ENCODE results near the gene RASAL2. TPM values are rescaled to one million over a fixed set of nuclear protein-coding genes. Genes with fewer than 3 reads are reported as not detected.
"Not testable (repeated sequence)": the region's sequence is repeated elsewhere in the genome, so short reads cannot be mapped to it uniquely, and the experiment has no call there.

RASAL2 gene
- total RNA-seq, 2 donors from 2014 or later: not detected

GRCh38 chr1:178291166-178291565, 197.3 kb downstream of the RASAL2 start:
- ATAC-seq (no peak), DNase-seq (ENCODE audit: low spot score) (no peak)
- Mint-ChIP-seq H3K9me3 (peaks cover 6% of the 10 kb centered on the region), H3K4me1 (ENCODE audit: low read depth in 2 of 2) (no peaks in the 10 kb centered on the region), H3K4me3 (no peak overlapping the region), H3K27ac (no peak overlapping the region), H3K36me3 (no peaks in the 10 kb centered on the region), H3K27me3 (no peaks in the 10 kb centered on the region)

- no peak overlapping the region for H3K4me3 Mint-ChIP-seq
- no peaks in the 10 kb centered on the region for H3K4me1 Mint-ChIP-seq (ENCODE audit: low read depth in 2 of 2)
- H3K36me3 Mint-ChIP-seq: no peaks in the 10 kb centered on the region
- ATAC-seq (no peak), DNase-seq (ENCODE audit: low spot score) (no peak)
- H3K9me3 Mint-ChIP-seq: no peaks in the 10 kb centered on the region
- no peak overlapping the region for H3K27ac Mint-ChIP-seq
- H3K27me3 Mint-ChIP-seq: no peaks in the 10 kb centered on the region
Measured at GRCh38 chr1:178294654-178295053, 200.8 kb downstream of the RASAL2 start.

GRCh38 chr1:178300352-178300699, 206.4 kb downstream of the RASAL2 start:
- H3K9me3 Mint-ChIP-seq: no peaks in the 10 kb centered on the region
- H3K4me3 Mint-ChIP-seq: no peak overlapping the region
- ATAC-seq (no peak), DNase-seq (ENCODE audit: low spot score) (no peak)
- H3K27ac Mint-ChIP-seq: no peak overlapping the region
- H3K36me3 Mint-ChIP-seq: no peaks in the 10 kb centered on the region
- no peaks in the 10 kb centered on the region for H3K27me3 Mint-ChIP-seq
- no peaks in the 10 kb centered on the region for H3K4me1 Mint-ChIP-seq (ENCODE audit: low read depth in 2 of 2)

DNA sequence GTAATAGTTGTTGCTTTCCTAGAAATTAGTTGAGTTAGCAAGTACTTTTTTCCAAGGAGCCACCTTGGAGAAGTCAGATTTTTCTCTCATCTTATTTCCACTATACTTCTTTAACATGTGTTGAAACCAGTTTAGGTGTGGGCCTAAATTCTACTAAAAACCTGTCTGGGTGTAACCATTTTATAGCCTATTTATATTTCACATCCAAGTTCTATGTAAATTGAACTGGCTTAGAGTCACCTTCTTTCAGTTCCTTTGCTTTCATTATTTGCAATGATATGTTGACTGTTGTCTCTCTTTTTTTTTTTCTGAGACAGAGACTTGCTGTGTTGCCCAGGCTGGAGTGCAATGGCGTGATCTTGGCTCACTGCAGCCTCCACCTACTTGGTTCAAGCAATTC, 207.2 kb downstream of the RASAL2 start:
- H3K9me3 Mint-ChIP-seq: no peaks in the 10 kb centered on the region
- no peak overlapping the region for H3K4me3 Mint-ChIP-seq
- DNase-seq (ENCODE audit: low spot score) (no peak), ATAC-seq (no peak)
- H3K36me3 Mint-ChIP-seq: no peaks in the 10 kb centered on the region
- no peaks in the 10 kb centered on the region for H3K4me1 Mint-ChIP-seq (ENCODE audit: low read depth in 2 of 2)
- no peak overlapping the region for H3K27ac Mint-ChIP-seq
- no peaks in the 10 kb centered on the region for H3K27me3 Mint-ChIP-seq

DNA sequence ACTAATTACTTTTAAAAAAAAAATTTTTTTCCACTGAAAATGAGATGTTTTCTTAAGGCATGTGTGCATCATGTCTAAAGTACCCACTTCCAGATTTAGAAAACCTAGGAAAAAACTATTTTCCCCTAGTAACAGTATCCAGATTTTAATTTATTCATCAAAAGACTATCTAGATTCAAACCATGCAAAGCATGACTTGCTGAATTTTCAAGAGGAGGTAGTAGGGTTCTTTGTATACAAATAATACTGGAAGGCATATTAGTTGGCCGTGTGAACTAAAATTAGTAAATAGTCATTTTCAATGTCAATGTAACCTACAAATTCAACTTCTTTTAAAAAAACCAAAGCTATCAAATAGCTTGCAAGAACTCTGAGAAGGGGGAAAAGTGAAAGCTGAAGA, 213.4 kb downstream of the RASAL2 start:
- ATAC-seq: no peak
- H3K27me3 Mint-ChIP-seq: peaks cover 0 to 8% of the 10 kb centered on the region in 2 donors
- DNase-seq (ENCODE audit: low spot score): no peak

GRCh38 chr1:178308438-178308837, 214.5 kb downstream of the RASAL2 start:
- H3K36me3 Mint-ChIP-seq: no peaks in the 10 kb centered on the region
- no peaks in the 10 kb centered on the region for H3K4me1 Mint-ChIP-seq (ENCODE audit: low read depth in 2 of 2)
- ATAC-seq (no peak), DNase-seq (ENCODE audit: low spot score) (no peak)
- no peak overlapping the region for H3K4me3 Mint-ChIP-seq
- no peak overlapping the region for H3K27ac Mint-ChIP-seq
- peaks cover 6 to 11% of the 10 kb centered on the region in 2 donors for H3K27me3 Mint-ChIP-seq
- H3K9me3 Mint-ChIP-seq: no peaks in the 10 kb centered on the region

More for the DNA sequence above, 213.4 kb downstream of the RASAL2 start:
- Mint-ChIP-seq H3K4me1 (ENCODE audit: low read depth in 2 of 2) (no peaks in the 10 kb centered on the region), H3K36me3 (no peaks in the 10 kb centered on the region), H3K9me3 (no peaks in the 10 kb centered on the region), H3K4me3 (no peak overlapping the region), H3K27ac (no peak overlapping the region)

DNA sequence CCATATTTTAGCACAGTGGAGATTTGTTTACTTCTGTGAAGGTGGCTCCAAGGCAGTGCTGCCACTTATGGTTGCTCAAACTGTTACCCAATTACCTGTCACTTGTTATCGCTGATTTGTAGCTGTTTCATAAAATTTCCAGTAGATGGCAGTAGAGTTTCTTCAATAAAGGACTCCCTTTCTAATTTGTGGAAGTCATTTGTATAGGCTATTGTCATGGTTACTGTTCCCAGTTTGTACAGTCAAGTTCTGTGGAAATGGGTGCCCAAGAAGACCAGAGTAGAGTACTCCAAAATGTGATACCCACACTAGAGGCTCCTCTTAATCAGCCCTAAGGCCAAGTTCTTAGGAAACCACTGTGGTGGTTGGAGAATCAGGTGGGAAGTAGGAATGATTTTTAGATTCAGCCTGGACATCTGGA, 216.8 kb downstream of the RASAL2 start:
- no peaks in the 10 kb centered on the region for H3K36me3 Mint-ChIP-seq
- peaks cover 6 to 11% of the 10 kb centered on the region in 2 donors for H3K27me3 Mint-ChIP-seq
- H3K4me1 Mint-ChIP-seq (ENCODE audit: low read depth in 2 of 2): no peaks in the 10 kb centered on the region
- H3K4me3 Mint-ChIP-seq: no peak overlapping the region
- ATAC-seq (no peak), DNase-seq (ENCODE audit: low spot score) (no peak)
- H3K27ac Mint-ChIP-seq: no peak overlapping the region
- H3K9me3 Mint-ChIP-seq: no peaks in the 10 kb centered on the region

DNA sequence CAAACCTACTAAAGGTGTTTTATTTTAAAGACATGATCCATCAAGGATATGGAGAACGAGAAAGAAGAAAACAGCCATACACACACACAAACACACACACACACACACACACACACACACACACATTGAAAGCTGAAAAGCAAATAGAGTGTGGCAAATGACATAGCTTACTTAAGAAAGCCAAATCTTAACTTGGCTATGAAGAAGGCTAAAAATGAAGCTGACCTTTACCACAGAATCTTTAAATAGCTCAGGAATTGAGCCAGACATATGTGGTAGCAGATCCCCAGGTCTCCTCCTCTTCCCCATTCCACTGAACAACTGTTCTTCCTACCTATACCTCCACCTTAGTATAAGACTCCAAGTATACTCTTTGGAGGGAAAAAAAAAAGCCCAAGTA, 217.3 kb downstream of the RASAL2 start:
- no peaks in the 10 kb centered on the region for H3K9me3 Mint-ChIP-seq

GRCh38 chr1:178320280-178320982, 226.5 kb downstream of the RASAL2 start:
- H3K4me3 Mint-ChIP-seq; ATAC-seq; H3K9me3 Mint-ChIP-seq; H3K36me3 Mint-ChIP-seq; H3K27me3 Mint-ChIP-seq; DNase-seq (ENCODE audit: low spot score); H3K27ac Mint-ChIP-seq; H3K4me1 Mint-ChIP-seq (ENCODE audit: low read depth in 2 of 2): not testable (repeated sequence)

More for the DNA sequence above, 217.3 kb downstream of the RASAL2 start:
- Mint-ChIP-seq H3K4me3 (no peak overlapping the region), H3K27me3 (peaks cover 6 to 11% of the 10 kb centered on the region in 2 donors), H3K36me3 (no peaks in the 10 kb centered on the region), H3K27ac (no peak overlapping the region), H3K4me1 (ENCODE audit: low read depth in 2 of 2) (no peaks in the 10 kb centered on the region)
- DNase-seq (ENCODE audit: low spot score): no peak
- no peak for ATAC-seq

GRCh38 chr1:178323067-178323466, 229.2 kb downstream of the RASAL2 start:
- Mint-ChIP-seq H3K9me3 (no peaks in the 10 kb centered on the region), H3K4me1 (ENCODE audit: low read depth in 2 of 2) (no peaks in the 10 kb centered on the region), H3K27me3 (peaks cover 6 to 9% of the 10 kb centered on the region in 2 donors), H3K36me3 (no peaks in the 10 kb centered on the region), H3K4me3 (no peak overlapping the region), H3K27ac (no peak overlapping the region)
- DNase-seq (ENCODE audit: low spot score) (no peak), ATAC-seq (no peak)

GRCh38 chr1:178324003-178324402, 230.1 kb downstream of the RASAL2 start:
- H3K9me3 Mint-ChIP-seq: no peaks in the 10 kb centered on the region
- H3K4me3 Mint-ChIP-seq: no peak overlapping the region
- no peaks in the 10 kb centered on the region for H3K36me3 Mint-ChIP-seq
- DNase-seq (ENCODE audit: low spot score) (no peak), ATAC-seq (no peak)
- H3K4me1 Mint-ChIP-seq (ENCODE audit: low read depth in 2 of 2): no peaks in the 10 kb centered on the region
- H3K27me3 Mint-ChIP-seq: peaks cover 6 to 12% of the 10 kb centered on the region in 2 donors
- H3K27ac Mint-ChIP-seq: no peak overlapping the region

GRCh38 chr1:178328728-178329127, 234.8 kb downstream of the RASAL2 start:
- ATAC-seq (no peak), DNase-seq (ENCODE audit: low spot score) (no peak)
- no peaks in the 10 kb centered on the region for H3K4me1 Mint-ChIP-seq (ENCODE audit: low read depth in 2 of 2)
- H3K27ac Mint-ChIP-seq: no peak overlapping the region
- H3K9me3 Mint-ChIP-seq: no peaks in the 10 kb centered on the region
- H3K36me3 Mint-ChIP-seq: no peaks in the 10 kb centered on the region
- H3K4me3 Mint-ChIP-seq: no peak overlapping the region
- peaks cover 0 to 4% of the 10 kb centered on the region in 2 donors for H3K27me3 Mint-ChIP-seq

DNA sequence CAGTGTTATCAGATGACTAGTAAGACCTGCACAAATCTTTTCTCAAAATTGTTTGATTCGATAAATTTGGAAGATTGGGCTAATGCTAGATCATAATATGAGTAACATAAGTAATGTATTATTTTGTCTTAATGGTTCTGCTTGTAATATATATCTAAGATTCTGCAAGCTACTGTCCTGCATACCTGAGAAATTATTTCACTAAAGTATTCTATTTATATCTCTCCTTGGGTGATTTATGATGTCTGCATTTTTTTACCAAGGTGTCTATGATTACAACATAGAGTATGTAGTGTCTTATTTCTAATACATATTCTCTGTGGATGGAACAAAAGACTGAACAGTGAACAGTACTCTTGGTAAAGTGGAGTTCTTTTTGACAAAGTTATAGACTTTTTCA, 236.2 kb downstream of the RASAL2 start:
- H3K27me3 Mint-ChIP-seq: peaks cover 0 to 4% of the 10 kb centered on the region in 2 donors
- no peaks in the 10 kb centered on the region for H3K4me1 Mint-ChIP-seq (ENCODE audit: low read depth in 2 of 2)
- H3K9me3 Mint-ChIP-seq: no peaks in the 10 kb centered on the region
- no peaks in the 10 kb centered on the region for H3K36me3 Mint-ChIP-seq
- DNase-seq (ENCODE audit: low spot score) (no peak), ATAC-seq (no peak)
- H3K4me3 Mint-ChIP-seq: no peak overlapping the region
- no peak overlapping the region for H3K27ac Mint-ChIP-seq

- Mint-ChIP-seq H3K4me1 (ENCODE audit: low read depth in 2 of 2) (no peaks in the 10 kb centered on the region), H3K9me3 (no peaks in the 10 kb centered on the region), H3K27me3 (peaks cover 0 to 4% of the 10 kb centered on the region in 2 donors), H3K4me3 (no peak overlapping the region), H3K27ac (no peak overlapping the region), H3K36me3 (no peaks in the 10 kb centered on the region)
- no peak for DNase-seq (ENCODE audit: low spot score)
- no peak for ATAC-seq
Measured at GRCh38 chr1:178330848-178331497, 237.1 kb downstream of the RASAL2 start.

All from natural killer cell treated with Interleukin-12 subunit alpha and Interleukin-12 subunit beta and Interleukin-15 and Interleukin-18, amount 100 ng/mL, for 72 hours (primary cell).